Lower lobe of right lung (tissue), 2 donors: Measurements from ENCODE around the gene ITPR1. TPM values are rescaled to one million over a fixed set of nuclear protein-coding genes. Genes with fewer than 3 reads are reported as not detected.

ENCODE experiments used
- ATAC-seq, 2 donors: fragments of 200-7000 bp; cut with Tn5 transposase; one replicate each; pipeline ENCODE4 v1.9.1; 2020 to 2022; ENCODE audit warnings: mild to moderate bottlenecking in 2 of 2, moderate library complexity in 2 of 2
- DNase-seq: peaks from one replicate; pipeline ENCODE4 v3.0.0-alpha.2; 2020
- H3K27ac ChIP-seq: fragments of 200-600 bp; one replicate; pipeline ENCODE4 v1.8.0; 2022
- H3K27me3 ChIP-seq: fragments of 200-600 bp; one replicate; pipeline ENCODE4 v1.8.0; 2022; ENCODE audit warnings: low read depth
- H3K36me3 ChIP-seq: fragments of 200-600 bp; one replicate; pipeline ENCODE4 v1.8.0; 2022; ENCODE audit warnings: mild to moderate bottlenecking
- H3K4me1 ChIP-seq: fragments of 200-600 bp; one replicate; pipeline ENCODE4 v1.8.0; 2022
- H3K4me3 ChIP-seq: fragments of 200-600 bp; one replicate; pipeline ENCODE4 v1.8.0; 2022; ENCODE audit warnings: mild to moderate bottlenecking
- H3K9me3 ChIP-seq: fragments of 200-600 bp; one replicate; pipeline ENCODE4 v1.8.0; 2022
- CTCF ChIP-seq: fragments of 200-600 bp; IDR thresholded peaks from one replicate; pipeline ENCODE4 v1.8.0; 2022; ENCODE audit warnings: antibody characterized with exemption, mild to moderate bottlenecking
- intact Hi-C: fragments of 100-400 bp; cut with DNase I; formaldehyde crosslinking; loops from one replicate; pipeline ENCODE4 v1.11.0; 2022
- total RNA-seq: library from RNA; stranded (reverse); fragmentation: NEBNext Ultra II Directional; extraction: Animal tissue kit (Norgen Biotek cat#: 25700); gene quantifications from one replicate; pipeline ENCODE4 v1.2.1, GENCODE V29; 2021
- donor health status: DM: no; HTN: yes; CAD: no; lungs with severe emphysema.

Gene ITPR1
- total RNA-seq, 1 donor from 2014 or later: 69.1 TPM

GRCh38 chr3:4862973-4863372, 369.8 kb downstream of the ITPR1 start:
- no peak for TF ChIP-seq CTCF
- H3K9me3 ChIP-seq: peaks cover 15% of the 10 kb centered on the region
- H3K4me3 ChIP-seq: no peak overlapping the region
- peaks cover 26% of the 10 kb centered on the region for H3K4me1 ChIP-seq
- ATAC-seq (no peak), DNase-seq (no peak)
- H3K36me3 ChIP-seq: no peaks in the 10 kb centered on the region
- no peaks in the 10 kb centered on the region for H3K27me3 ChIP-seq
- H3K27ac ChIP-seq: no peak overlapping the region
- intact Hi-C loops: no loop called here

- Histone ChIP-seq H3K27me3 (no peaks in the 10 kb centered on the region), H3K27ac (no peak overlapping the region), H3K36me3 (no peaks in the 10 kb centered on the region), H3K4me3 (no peak overlapping the region), H3K4me1 (peaks cover 34% of the 10 kb centered on the region), H3K9me3 (peaks cover 15% of the 10 kb centered on the region)
- TF ChIP-seq CTCF: no peak
- no peak for DNase-seq
- no peak for ATAC-seq
- intact Hi-C loops: no loop called here
Measured at GRCh38 chr3:4864503-4864902, 371.4 kb downstream of the ITPR1 start.

GRCh38 chr3:4865714-4866113, 372.6 kb downstream of the ITPR1 start:
- ATAC-seq (no peak), DNase-seq (no peak)
- no peak overlapping the region for H3K27ac ChIP-seq
- intact Hi-C loops: no loop called here
- H3K36me3 ChIP-seq: no peaks in the 10 kb centered on the region
- no peak overlapping the region for H3K4me3 ChIP-seq
- peaks cover 34% of the 10 kb centered on the region for H3K4me1 ChIP-seq
- TF ChIP-seq CTCF: no peak
- H3K27me3 ChIP-seq: no peaks in the 10 kb centered on the region
- H3K9me3 ChIP-seq: peaks cover 11% of the 10 kb centered on the region

- peak overlapping the region; percentile 97 for H3K27ac ChIP-seq
- no peaks in the 10 kb centered on the region for H3K36me3 ChIP-seq
- peaks cover under 1% of the 10 kb centered on the region for H3K9me3 ChIP-seq
- ATAC-seq (no peak), DNase-seq (no peak)
- H3K27me3 ChIP-seq: no peaks in the 10 kb centered on the region
- no peak for TF ChIP-seq CTCF
- H3K4me1 ChIP-seq: peaks cover 34% of the 10 kb centered on the region
- intact Hi-C loops: no loop called here
- H3K4me3 ChIP-seq: peak overlapping the region; percentile 10
Measured at GRCh38 chr3:4866866-4867265, 373.7 kb downstream of the ITPR1 start.

- Histone ChIP-seq H3K27ac (no peak overlapping the region), H3K9me3 (no peaks in the 10 kb centered on the region), H3K27me3 (no peaks in the 10 kb centered on the region), H3K4me3 (no peak overlapping the region), H3K4me1 (no peaks in the 10 kb centered on the region), H3K36me3 (no peaks in the 10 kb centered on the region)
- ATAC-seq: no peak
- no peak for TF ChIP-seq CTCF
- intact Hi-C loops: no loop called here
- DNase-seq: no peak
Measured at GRCh38 chr3:4877173-4877787, 384.1 kb downstream of the ITPR1 start.
